Measurements from ENCODE around the gene SPHK2. TPM values are rescaled to one million over a fixed set of nuclear protein-coding genes. Genes with fewer than 3 reads are reported as not detected.
A peak's percentile ranks its signal among the peaks of the same experiment; 100 is the strongest.

The SPHK2 gene
- total RNA-seq, 4 donors from 2014 or later: 28.0 to 34.7 (median 30.1) TPM

- Histone ChIP-seq H3K4me1 (peaks cover 0 to 65% (median 24%) of the 10 kb centered on the region in 4 donors), H3K27ac (peak overlapping the region; percentile 68 to 94 (median 90)), H3K4me3 (peak overlapping the region; percentile 40 to 58 (median 48)), H3K36me3 (peaks cover 0 to 44% (median 0%) of the 10 kb centered on the region in 3 donors), H3K27me3 (no peaks in the 10 kb centered on the region), H3K9me3 (no peaks in the 10 kb centered on the region)
- TF ChIP-seq, protein P1, sequence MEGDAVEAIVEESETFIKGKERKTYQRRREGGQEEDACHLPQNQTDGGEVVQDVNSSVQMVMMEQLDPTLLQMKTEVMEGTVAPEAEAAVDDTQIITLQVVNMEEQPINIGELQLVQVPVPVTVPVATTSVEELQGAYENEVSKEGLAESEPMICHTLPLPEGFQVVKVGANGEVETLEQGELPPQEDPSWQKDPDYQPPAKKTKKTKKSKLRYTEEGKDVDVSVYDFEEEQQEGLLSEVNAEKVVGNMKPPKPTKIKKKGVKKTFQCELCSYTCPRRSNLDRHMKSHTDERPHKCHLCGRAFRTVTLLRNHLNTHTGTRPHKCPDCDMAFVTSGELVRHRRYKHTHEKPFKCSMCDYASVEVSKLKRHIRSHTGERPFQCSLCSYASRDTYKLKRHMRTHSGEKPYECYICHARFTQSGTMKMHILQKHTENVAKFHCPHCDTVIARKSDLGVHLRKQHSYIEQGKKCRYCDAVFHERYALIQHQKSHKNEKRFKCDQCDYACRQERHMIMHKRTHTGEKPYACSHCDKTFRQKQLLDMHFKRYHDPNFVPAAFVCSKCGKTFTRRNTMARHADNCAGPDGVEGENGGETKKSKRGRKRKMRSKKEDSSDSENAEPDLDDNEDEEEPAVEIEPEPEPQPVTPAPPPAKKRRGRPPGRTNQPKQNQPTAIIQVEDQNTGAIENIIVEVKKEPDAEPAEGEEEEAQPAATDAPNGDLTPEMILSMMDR (IDR thresholded peaks at IDR 0.05): peak in 1 of 5 experiments; percentile 28
- TF ChIP-seq EP300 (IDR thresholded peaks at IDR 0.05) (peak; percentile 67 to 68), POLR2A (IDR thresholded peaks at IDR 0.05) (peak in 1 of 2 donors; percentile 43)
- peak; percentile 92 to 97 for DNase-seq (ENCODE audit: low spot score in 2 of 2)
- WGBS, 2 donors: 1 to 2% methylated on average over 39 to 40 of the region's 40 CpGs
Observed at GRCh38 chr19:48624067-48624594, 4.8 kb downstream of the SPHK2 start.

DNA sequence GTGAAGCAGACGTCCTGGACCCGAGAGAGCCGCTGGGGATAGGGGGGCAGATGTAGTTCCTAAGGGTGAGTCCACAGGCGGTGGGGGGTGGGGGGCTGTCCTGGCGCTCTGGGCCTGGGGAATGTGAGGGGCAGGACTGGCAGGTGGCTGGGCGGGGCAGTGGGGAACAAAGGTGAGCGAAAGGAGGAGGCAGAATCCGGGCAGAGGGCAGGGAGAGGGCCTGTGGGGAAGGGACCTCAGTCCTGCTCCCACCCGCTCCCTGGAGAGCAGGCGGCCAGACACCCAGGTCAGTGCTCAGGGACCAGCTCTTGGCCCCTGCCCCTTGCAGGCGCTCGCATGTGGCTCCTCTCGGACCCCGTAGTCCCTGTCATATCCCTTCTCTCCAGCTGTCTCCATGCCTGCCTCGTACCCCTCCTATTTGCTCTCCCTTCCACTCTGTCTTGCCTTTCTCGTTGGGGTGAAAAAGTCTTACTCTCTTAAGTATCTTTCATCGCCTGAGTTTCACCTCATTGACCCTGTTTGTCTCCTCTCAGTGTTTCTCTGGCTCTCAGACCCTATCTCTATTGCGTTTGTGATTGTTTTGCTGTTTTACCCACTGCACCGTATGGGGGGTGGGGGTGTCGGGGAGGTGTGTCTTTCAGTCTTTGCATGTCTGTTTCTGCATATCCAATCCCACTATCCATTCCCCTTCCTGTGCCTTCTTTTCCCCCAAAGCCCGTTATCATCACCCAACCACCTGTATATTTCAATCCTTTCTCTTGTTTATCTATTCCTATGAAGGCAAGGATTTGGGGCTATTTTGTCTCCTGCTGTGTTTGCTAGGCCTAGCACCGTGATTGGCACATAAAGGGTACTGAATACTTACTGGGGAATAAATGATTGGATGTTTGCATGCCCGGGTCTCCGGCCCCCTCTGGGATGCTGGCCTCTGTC is 5.8 kb downstream of the SPHK2 start:
- TF ChIP-seq, protein P1 (IDR thresholded peaks at IDR 0.05): no peak
- no peak for TF ChIP-seq EP300 (IDR thresholded peaks at IDR 0.05)
- TF ChIP-seq POLR2A (IDR thresholded peaks at IDR 0.05): no peak
- no peaks in the 10 kb centered on the region for H3K27me3 ChIP-seq
- no peak for DNase-seq (ENCODE audit: low spot score in 2 of 2)
- WGBS, 2 donors: 56 to 58% methylated on average over 24 of the region's 24 CpGs
- peak overlapping the region; percentile 40 to 58 (median 48) for H3K4me3 ChIP-seq
- H3K4me1 ChIP-seq: peaks cover 0 to 67% (median 21%) of the 10 kb centered on the region in 4 donors
- no peaks in the 10 kb centered on the region for H3K9me3 ChIP-seq
- H3K27ac ChIP-seq: peak overlapping the region; percentile 68 to 94 (median 90)
- H3K36me3 ChIP-seq: peaks cover 0 to 54% (median 0%) of the 10 kb centered on the region in 3 donors

GRCh38 chr19:48625891-48626327 is 6.6 kb downstream of the SPHK2 start:
- Histone ChIP-seq H3K9me3 (no peaks in the 10 kb centered on the region), H3K27ac (peak overlapping the region in 2 of 4 donors; percentile 89 to 90), H3K36me3 (peaks cover 0 to 60% (median 0%) of the 10 kb centered on the region in 3 donors), H3K4me3 (no peak overlapping the region), H3K4me1 (peaks cover 0 to 68% (median 28%) of the 10 kb centered on the region in 4 donors), H3K27me3 (no peaks in the 10 kb centered on the region)
- TF ChIP-seq, protein P1 (IDR thresholded peaks at IDR 0.05): no peak
- TF ChIP-seq POLR2A (IDR thresholded peaks at IDR 0.05): no peak
- TF ChIP-seq EP300 (IDR thresholded peaks at IDR 0.05): no peak
- 81 to 82% methylated on average over 21 to 30 of the region's 30 CpGs for WGBS, 2 donors
- no peak for DNase-seq (ENCODE audit: low spot score in 2 of 2)

DNA sequence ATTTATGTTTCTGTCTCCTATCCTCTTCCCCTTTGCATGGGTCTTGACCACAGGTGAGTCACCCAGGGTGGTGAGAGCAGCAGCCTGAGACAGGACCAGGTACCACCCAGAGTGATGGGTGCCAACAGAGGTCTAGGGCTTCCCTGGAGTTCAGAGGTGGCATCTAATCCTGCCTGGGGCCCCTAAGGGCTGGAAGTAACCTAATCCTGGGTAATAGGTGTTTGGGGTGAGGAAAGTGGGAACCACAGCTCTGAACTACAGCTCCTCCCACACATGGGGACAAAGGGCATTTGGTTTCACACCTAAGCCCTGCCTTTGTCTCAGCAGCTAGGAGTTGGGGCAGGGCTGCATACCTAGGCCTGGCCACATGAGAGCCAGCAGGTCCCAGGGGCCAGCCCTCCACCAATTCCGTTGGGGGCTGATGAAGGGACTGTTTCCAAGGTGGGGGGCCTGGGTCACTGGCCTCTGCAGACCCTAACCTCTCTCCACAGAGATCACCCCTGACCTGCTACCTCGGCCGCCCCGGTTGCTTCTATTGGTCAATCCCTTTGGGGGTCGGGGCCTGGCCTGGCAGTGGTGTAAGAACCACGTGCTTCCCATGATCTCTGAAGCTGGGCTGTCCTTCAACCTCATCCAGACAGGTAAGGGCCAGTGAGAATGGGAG is 8.0 kb downstream of the SPHK2 start:
- peaks cover 0 to 73% (median 29%) of the 10 kb centered on the region in 4 donors for H3K4me1 ChIP-seq
- H3K4me3 ChIP-seq: no peak overlapping the region
- no peak for DNase-seq (ENCODE audit: low spot score in 2 of 2)
- WGBS, 2 donors: 61 to 78% methylated on average over 6 of the region's 6 CpGs
- H3K36me3 ChIP-seq: peaks cover 0 to 68% (median 0%) of the 10 kb centered on the region in 3 donors
- peak overlapping the region in 2 of 4 donors; percentile 62 to 81 for H3K27ac ChIP-seq
- TF ChIP-seq POLR2A (IDR thresholded peaks at IDR 0.05) (no peak), EP300 (IDR thresholded peaks at IDR 0.05) (no peak)
- TF ChIP-seq, protein P1 (IDR thresholded peaks at IDR 0.05): no peak
- no peaks in the 10 kb centered on the region for H3K9me3 ChIP-seq
- H3K27me3 ChIP-seq: no peaks in the 10 kb centered on the region
